Measurements from ENCODE around the gene HSPA1L.

The HSPA1L gene

DNA sequence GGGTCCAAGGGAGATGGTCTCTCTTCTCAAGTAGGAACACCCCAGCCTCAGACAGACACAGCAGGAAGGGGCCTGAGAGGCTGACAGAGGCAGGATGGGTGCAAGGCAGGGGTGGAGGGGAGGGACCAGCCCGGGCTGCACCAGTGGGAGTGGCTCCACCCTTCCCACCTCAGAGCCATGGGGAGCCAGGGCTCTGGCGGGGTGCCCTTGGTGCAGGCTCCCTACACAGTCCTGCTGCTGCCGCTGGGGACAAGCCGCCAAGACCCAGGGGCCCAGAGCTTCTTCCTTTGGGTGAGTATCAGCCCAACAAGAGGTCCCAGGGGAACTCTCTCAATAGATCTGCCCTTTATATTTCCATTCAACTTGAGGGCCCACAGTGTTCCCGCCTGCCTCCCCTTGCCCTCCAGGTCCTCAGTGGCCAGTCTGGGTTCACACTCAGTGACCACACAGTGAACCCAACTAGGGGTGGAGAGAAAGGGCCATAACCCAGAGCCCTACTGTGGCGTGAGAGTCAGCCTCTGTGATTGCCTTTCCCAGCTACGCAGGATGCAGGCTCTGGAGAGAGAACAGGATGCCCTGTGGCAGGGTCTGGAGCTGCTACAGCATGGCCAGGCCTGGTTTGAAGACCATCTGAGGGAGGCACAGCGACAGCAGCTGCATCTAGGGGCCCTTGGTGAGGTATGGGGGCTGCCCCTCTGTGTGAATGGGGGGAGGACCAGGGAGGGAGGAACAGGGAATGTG lies 52.0 kb downstream of the HSPA1L start:
- no peak for DNase-seq

DNA sequence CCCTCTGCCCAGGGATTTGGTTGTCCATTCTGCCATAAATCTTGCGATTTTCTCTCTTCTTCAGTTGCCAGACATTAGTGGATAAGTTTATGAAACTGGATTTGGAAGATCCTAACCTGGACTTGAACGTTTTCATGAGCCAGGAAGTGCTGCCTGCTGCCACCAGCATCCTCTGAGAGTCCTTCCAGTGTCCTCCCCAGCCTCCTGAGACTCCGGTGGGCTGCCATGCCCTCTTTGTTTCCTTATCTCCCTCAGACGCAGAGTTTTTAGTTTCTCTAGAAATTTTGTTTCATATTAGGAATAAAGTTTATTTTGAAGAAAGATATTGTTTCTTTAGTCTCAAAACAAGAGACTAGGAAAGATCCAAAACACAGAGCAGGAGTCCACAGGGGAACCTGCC lies 52.7 kb downstream of the HSPA1L start, which contains the start of gene SAPCD1:
SAPCD1 (plus strand) TSS at position 301 of the 400 bp plus-strand sequence. CDS start 399 bp downstream, outside the sequence.
- DNase-seq: no peak

DNA sequence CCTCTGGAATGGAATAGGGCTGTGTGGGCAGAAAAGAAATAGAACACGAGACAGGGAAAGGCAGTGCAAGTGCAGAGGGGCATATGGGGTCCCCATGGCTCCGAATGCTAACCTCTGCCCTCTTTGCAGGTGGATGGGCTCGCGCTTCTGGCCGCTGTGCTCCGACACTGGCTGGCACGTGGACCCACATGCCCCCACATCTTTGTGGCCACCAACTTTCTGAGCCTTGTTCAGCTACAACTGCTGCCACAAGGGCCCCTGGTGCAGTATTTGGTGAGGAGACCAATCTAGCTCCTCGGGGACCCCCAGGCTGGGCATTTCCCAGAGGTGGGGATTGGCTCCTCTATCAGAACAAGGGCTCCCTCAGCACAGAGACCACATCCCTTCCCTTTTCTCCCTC lies 53.7 kb downstream of the HSPA1L start:
- no peak for DNase-seq

DNA sequence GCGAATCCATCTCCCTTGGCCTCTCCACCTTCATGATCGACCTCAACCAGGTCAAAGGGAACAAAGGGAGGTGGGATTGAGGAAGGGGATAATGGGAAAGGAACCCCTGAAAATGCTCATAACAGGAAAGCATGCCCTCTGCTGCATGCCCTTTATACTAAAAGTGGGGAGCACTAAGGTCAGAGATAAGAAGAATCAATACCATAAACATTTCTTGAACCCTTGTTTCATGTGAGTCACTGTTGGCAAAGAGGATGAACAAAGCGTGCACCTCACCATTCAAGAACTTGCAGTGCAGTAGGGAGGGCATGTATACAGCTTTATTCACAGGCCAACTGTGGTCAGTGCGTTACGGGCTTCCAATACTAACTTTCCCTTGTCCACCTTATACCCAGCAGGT lies 54.3 kb downstream of the HSPA1L start:
- DNase-seq: no peak

All from NCI-H187 (cell line).